Cardiac septum (tissue), 1 donor: Measurements from ENCODE around the gene MFAP5. TPM values are rescaled to one million over a fixed set of nuclear protein-coding genes. Genes with fewer than 3 reads are reported as not detected.
"Not testable (repeated sequence)": the region's sequence is repeated elsewhere in the genome, so short reads cannot be mapped to it uniquely, and the experiment has no call there.

Experiments
- DNase-seq: peaks from one replicate; pipeline ENCODE4 v3.0.0-alpha.2; 2020; ENCODE audit warnings: low spot score
- intact Hi-C: fragments of 100-400 bp; cut with DNase I; formaldehyde crosslinking; loops from one replicate; pipeline ENCODE4 v1.14.0; 2022
- total RNA-seq: library from RNA; stranded (reverse); fragmentation: NEBNext Ultra II Directional; extraction: Animal tissue kit (Norgen Biotek cat#: 25700); gene quantifications from one replicate; pipeline ENCODE4 v1.2.1, GENCODE V29; 2021
- donor health status: DM: no; HTN: no; CAD: no.

Gene MFAP5
- total RNA-seq, 1 donor from 2014 or later = 20.8 TPM

DNA sequence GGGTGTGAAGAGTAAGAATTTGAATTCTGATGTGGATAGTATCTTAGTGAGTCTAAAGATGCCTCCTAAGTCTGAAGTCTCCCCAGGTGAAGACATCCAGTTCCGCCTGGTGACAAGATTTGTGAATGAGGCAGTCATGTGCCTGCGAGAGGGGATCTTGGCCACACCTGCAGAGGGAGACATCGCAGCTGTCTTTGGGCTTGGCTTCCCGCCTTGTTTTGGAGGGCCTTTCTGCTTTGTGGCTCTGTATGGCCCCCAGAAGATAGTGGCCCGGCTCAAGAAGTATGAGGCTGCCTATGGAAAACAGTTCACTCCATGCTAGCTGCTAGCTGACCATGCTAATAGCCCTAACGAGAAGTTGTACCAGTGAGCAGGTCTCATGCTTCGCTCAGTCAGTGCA lies 25.4 kb downstream of the MFAP5 start:
- no peak for DNase-seq
- intact Hi-C loops = no loop called here

DNA sequence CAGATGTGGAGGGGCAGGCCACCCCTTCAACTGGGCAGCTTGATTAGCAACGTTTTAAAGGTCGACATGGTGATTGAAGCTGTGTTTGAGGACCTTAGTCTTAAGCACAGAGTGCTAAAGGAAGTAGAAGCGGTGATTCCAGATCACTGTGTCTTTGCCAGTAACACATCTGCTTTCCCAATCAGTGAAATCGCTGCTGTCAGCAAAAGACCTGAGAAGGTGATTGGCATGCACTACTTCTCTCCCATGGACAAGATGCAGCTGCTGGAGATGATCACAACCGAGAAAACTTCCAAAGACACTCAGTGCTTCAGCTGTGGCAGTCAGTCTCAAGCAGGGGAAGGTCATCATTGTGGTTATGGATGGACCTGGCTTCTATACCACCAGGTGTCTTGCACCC lies 26.0 kb downstream of the MFAP5 start:
- intact Hi-C loops = no loop called here
- no peak for DNase-seq

DNA sequence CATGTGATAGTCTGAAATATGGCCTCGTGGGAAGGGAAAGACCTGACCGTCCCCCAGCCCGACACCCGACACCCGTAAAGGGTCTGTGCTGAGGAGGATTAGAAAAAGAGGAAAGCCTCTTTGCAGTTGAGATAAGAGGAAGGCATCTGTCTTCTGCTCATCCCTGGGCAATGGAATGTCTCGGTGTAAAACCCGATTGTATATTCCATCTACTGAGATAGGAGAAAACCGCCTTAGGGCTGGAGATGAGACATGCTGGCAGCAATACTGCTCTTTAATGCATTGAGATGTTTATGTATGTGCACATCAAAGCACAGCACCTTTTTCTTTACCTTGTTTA lies 26.6 kb downstream of the MFAP5 start:
- DNase-seq, intact Hi-C loops: not testable (repeated sequence)

DNA sequence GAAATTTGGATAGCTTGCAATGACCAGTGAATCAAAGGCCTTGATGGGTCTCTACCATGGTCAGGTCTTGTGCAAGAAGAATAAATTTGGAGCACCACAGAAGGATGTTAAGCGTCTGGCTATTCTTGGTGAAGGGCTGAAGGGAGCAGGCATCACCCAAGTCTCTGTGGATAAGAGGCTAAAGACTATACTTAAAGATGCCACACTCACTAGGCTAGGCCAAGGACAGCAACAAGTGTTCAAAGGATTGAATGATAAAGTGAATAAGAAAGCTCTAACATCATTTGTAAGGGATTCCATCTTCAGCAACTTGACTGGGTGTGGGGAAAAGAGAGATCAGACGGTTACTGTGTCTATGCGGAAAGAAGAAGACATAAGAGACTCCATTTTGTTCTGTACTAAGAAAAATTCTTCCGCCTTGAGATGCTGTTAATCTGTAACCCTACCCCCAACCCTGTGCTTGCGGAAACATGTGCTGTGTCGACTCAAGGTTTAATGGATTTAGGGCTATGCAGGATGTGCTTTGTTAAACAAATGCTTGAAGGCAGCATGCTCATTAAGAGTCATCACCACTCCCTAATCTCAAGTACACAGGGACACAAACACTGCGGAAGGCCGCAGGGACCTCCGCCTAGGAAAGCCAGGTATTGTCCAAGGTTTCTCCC lies 27.2 kb downstream of the MFAP5 start:
- not testable (repeated sequence) for DNase-seq

GRCh38 chr12:8630131-8630530 lies 32.5 kb downstream of the MFAP5 start:
- intact Hi-C loops = no loop called here

More for the DNA sequence above, 27.2 kb downstream of the MFAP5 start:
- intact Hi-C loops = not testable (repeated sequence)

GRCh38 chr12:8629486-8630033 lies 33.1 kb downstream of the MFAP5 start:
- no peak for DNase-seq
- intact Hi-C loops = no loop called here

More at GRCh38 chr12:8630131-8630530, 32.5 kb downstream of the MFAP5 start:
- DNase-seq = no peak

- no peak for DNase-seq
- intact Hi-C loops = no loop called here
Measured at GRCh38 chr12:8628731-8629130, 33.9 kb downstream of the MFAP5 start.

DNA sequence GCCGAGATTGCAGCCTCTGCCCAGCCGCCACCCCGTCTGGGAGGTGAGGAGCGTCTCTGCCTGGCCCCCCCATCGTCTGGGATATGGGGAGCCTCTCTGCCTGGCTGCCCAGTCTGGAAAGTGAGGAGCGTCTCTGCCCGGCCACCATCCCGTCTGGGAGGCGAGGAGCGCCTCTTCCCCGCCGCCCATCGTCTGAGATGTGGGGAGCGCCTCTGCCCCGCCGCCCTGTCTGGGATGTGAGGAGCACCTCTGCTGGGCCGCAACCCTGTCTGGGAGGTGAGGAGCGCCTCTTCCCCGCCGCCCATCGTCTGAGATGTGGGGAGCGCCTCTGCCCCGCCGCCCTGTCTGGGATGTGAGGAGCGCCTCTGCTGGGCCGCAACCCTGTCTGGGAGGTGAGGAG lies 37.9 kb downstream of the MFAP5 start:
- DNase-seq, intact Hi-C loops: not testable (repeated sequence)

GRCh38 chr12:8622646-8623045 lies 40.0 kb downstream of the MFAP5 start:
- DNase-seq = no peak
- intact Hi-C loops = no loop called here

DNA sequence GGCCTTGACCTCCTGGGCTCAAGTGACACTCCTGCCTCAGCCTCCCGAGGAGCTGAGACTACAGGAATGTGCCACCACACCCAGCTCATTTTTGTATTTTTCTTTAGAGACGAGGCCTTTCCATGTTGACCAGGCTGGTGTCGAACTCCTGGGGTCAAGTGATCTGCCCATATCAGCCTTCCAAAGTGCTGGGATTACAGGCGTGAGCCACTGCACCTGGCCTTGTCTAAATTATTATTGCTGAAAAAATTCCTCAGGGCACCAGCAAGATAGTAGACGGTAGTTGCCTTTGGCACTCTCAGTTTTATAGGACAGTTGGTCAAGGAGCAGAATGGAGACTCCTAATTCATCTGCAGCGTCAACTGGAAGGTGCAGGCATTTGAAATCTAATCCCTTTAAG lies 47.4 kb downstream of the MFAP5 start:
- intact Hi-C loops = no loop called here
- DNase-seq = no peak

DNA sequence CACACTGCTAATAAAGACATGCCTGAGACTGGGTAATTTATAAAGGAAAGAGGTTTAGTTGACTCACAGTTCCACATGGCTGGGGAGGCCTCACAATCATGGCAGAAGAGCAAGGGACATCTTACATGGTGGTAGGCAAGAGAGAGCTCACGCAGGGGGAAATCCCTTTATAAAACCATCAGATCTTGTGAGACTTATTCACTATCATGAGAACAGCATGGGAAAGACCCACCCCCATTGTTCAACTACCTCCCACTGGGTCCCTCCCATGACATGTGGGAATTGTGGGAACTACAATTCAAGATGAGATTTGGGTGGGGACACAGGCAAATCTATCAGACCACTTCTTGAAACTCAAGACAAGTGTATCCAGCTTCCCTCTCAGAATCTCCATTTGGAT lies 48.7 kb downstream of the MFAP5 start:
- intact Hi-C loops = not testable (repeated sequence)

DNA sequence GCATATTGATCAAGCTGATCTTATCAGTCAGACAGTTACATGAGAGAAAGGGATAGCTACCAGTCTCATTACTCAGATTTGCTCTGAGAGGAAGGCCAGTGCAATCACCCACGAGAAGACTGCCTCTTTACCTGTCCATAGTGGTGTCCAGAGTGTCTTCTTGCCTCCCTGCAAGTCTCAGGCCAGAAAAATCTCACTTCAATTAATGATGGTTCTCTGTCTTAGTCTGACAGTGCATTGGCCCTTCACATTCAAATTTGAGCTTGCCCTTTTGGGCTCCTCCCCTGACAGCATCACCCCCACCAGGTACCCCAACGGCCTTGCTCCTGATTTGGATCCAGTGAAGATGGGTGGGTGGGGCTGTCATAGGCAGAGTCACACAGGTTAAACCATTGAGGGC lies 50.0 kb downstream of the MFAP5 start, which contains the start of gene AICDA:
AICDA (minus strand) TSS at position 231 of the 400 bp plus-strand sequence; CDS start at position 139, 92 bp downstream.
- intact Hi-C loops = no loop called here
- no peak for DNase-seq

More for the DNA sequence above, 48.7 kb downstream of the MFAP5 start:
- DNase-seq = not testable (repeated sequence)

GRCh38 chr12:8609061-8609570 lies 53.5 kb downstream of the MFAP5 start:
- DNase-seq = no peak
- intact Hi-C loops = loop anchor here (2.0 kb wide), 1 partner anchor 64 kb away; no protein-coding TSS in a partner anchor

- intact Hi-C loops = no loop called here
- DNase-seq = no peak
Measured at GRCh38 chr12:8606890-8607289, 55.7 kb downstream of the MFAP5 start.

DNA sequence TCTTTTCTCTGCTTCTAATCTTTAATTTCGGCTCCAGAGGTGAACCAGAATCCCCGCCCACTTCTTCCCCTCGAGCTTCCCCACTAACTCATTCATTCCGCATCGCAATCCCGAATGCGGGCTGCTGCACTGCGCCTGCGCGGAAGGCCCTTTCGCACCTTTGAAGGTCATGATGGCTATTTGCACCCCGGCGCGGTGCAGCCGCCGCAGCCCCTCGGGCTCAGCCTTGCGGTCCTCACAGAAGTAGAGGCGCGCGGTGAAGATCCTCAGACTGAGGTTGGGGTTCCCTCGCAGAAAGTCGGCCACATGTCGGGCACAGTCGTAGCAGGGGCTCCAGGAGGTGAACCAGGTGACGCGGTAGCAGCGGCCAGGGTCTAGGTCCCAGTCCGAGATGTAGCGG lies 57.6 kb downstream of the MFAP5 start:
- intact Hi-C loops = no loop called here
- no peak for DNase-seq

DNA sequence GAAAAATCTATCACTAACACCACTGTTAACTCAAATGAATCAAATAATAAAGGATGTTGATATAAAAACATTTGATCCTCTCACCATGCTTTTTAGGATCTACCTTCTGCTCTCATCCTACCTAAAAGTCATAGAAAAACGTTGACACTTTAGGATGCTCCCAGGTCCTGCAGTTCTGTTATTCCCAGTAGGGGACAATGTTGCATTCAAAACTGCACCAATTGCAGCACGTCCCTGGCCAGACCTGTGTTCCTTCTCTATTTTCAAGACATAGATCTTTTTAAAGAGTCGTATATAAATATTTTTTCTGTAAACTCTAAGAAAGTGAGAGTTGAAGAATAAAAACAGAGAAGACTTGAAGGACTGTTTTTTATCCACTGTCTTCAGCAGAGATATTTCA lies 58.8 kb downstream of the MFAP5 start:
- intact Hi-C loops = no loop called here
- no peak for DNase-seq

GRCh38 chr12:8603286-8603685 lies 59.3 kb downstream of the MFAP5 start:
- intact Hi-C loops = no loop called here

GRCh38 chr12:8596561-8596960 lies 66.1 kb downstream of the MFAP5 start:
- intact Hi-C loops = no loop called here
- no peak for DNase-seq

More at GRCh38 chr12:8603286-8603685, 59.3 kb downstream of the MFAP5 start:
- no peak for DNase-seq
